ENCODE measurements around the gene UBA5.

UBA5 gene

GRCh38 chr3:132721479-132722164 is 61.5 kb downstream of the UBA5 start:
- peak; percentile 35 for DNase-seq

DNA sequence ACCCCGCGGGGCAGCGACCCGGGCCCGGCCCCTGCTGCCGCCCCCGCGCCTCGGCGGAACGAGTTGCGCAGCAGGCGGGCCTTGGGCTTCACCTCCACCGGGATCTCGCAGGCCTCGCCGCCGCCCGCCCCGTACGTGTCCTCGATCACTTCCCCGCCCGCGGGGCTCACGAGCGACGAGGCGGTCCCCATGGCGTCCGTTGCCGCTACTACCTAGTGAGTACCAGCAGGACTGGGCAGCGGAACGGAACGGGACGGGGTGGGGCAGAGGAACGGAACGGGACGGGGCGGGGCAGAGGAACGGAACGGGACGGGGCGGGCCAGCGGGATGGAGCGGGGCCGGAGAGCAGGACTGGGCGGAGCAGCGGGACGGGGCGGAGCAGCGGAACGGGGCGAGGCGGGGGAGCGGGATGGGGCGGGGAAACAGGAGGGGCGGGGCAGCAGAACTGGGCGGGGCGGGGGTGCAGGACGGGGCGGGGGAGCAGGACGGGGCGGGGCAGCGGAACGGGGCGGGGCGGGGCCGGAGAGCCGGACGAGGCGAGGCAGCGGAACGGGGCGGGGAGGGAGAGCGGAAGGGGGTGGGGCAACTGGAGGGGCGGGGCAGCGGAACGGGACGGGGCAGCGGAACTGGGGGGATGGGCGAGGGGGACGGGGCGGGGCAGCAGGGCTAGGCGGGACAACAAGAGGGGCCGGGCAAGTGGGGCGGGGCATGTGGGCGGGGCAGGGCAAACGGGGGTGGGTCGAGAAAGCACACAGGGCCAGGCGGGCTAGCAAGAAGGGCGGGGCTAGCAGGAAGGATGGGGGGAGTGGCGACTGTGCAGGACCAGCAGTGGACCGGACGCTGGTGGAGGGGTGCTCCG is 62.3 kb downstream of the UBA5 start, which contains the start of gene NPHP3:
Gene NPHP3 (minus strand): TSS at position 245 of the 859 bp plus-strand sequence. CDS start 54 bp downstream, at position 191.
- peak; percentile 87 for DNase-seq

DNA sequence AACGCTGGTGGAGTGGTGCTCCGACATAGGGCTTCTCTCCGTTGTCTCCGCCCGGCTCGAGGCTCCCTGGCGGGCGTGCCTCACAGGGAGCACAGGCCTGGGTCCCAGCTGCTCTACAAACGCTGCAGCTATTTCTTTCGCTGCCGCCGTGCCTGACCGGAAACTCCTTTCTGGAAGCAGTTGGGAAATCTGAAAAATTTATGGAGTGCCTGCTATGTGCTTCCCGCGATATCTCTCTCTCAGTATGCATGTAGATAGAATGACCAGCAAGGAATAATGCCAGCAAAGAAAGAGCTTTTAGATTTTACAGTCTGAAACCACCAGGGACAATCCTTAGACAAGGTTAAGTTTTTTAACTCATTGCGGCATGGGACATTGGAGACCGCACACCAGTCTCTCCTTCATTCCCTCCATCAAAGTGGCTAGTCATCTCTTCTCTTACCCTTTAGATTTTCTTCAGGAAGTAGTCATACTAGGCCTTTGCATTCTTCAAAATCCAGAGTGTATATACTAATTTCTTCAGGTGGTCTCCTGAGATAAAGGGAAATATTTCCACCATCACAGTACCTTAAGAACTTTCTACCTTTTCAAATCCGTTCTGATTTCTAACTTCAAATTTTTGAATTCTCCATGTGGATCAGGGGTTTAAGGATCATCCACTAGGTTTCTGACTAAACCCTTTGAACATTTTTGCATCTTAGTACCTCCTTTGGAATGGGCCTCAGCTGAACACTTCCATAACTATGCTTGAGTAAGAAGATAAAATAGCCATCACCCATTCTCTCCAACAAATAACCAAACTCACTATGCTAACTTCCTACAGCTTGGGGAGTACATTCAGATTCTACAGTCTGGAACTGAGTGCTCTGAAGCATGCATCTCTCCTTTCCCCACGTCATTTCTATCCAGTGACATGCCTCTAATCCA is 63.2 kb downstream of the UBA5 start:
- peak; percentile 57 for DNase-seq

DNA sequence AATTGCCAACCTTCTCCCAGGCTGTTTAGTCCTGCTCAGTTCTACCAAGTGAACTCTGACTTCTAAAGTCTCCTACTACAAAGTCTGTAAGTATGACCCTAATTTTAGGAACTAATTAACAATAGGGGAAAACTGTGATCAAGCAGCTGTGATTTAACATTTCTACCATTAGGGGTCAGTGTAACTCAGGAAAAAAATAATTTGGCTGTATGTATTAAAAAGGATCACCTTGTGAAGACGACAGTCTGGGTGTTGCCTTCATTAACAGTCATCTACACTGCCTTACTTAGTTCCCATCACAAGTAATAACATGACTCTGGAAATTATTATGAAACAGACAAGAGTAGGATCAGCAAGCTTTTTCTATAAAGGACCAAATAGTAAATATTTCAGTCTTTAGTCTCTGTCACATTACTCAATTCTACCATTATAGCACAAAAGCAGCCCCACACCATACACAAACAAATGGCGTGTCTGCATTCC is 66.3 kb downstream of the UBA5 start:
- DNase-seq: peak; percentile 40
